T-helper 17 cell (primary cell): Measurements from ENCODE around the gene PKNOX2. TPM values are rescaled to one million over a fixed set of nuclear protein-coding genes. Genes with fewer than 3 reads are reported as not detected.

ENCODE experiments used
- ATAC-seq: fragments of 150-1000 bp; cut with Tn5 transposase; 2 replicates; pipeline ENCODE4 v1.10.0; 2021; ENCODE audit warnings: mild to moderate bottlenecking, moderate library complexity
- DNase-seq, 3 donors: peaks; one replicate each; pipeline versions ENCODE4 v3.0.0 to v3.0.0-alpha.2; 2020 to 2021
- H3K9me3 ChIP-seq: one replicate; pipeline ENCODE4 v1.7.0; 2013; ENCODE audit warnings: low read length, mild to moderate bottlenecking; ENCODE audit not compliant: control insufficient read depth, poor library complexity, severe bottlenecking
- H3K27ac Mint-ChIP-seq: one replicate; pipeline ENCODE4 v1.8.0; 2022; ENCODE audit warnings: mild to moderate bottlenecking, moderate library complexity, mixed read lengths
- H3K27me3 Mint-ChIP-seq: one replicate; pipeline ENCODE4 v1.8.0; 2022; ENCODE audit warnings: mixed read lengths
- H3K36me3 Mint-ChIP-seq: one replicate; pipeline ENCODE4 v1.8.0; 2022; ENCODE audit warnings: low read depth, mixed read lengths
- H3K4me1 Mint-ChIP-seq: one replicate; pipeline ENCODE4 v1.8.0; 2022; ENCODE audit warnings: mild to moderate bottlenecking, mixed read lengths
- H3K4me3 Mint-ChIP-seq: one replicate; pipeline ENCODE4 v1.8.0; 2022; ENCODE audit warnings: mild to moderate bottlenecking, moderate library complexity, mixed read lengths
- total RNA-seq, 4 donors: library from RNA in 2 of 4; stranded (reverse) in 2 of 4; gene quantifications; one replicate each; pipeline ENCODE4 v1.2.3 and lab custom pipeline; 2022 to 2026

Gene PKNOX2
- total RNA-seq, 2 donors from 2014 or later = not detected

GRCh38 chr11:125455851-125456250, 291.3 kb downstream of the PKNOX2 start:
- no peaks in the 10 kb centered on the region for H3K9me3 ChIP-seq
- H3K4me3 Mint-ChIP-seq = no peak overlapping the region
- peaks cover 8% of the 10 kb centered on the region for H3K27me3 Mint-ChIP-seq
- peaks cover 8% of the 10 kb centered on the region for H3K4me1 Mint-ChIP-seq
- no peak overlapping the region for H3K27ac Mint-ChIP-seq
- peaks cover 2% of the 10 kb centered on the region for H3K36me3 Mint-ChIP-seq
- ATAC-seq = no peak
- no peak for DNase-seq

GRCh38 chr11:125457814-125458343, 293.3 kb downstream of the PKNOX2 start:
- no peaks in the 10 kb centered on the region for H3K9me3 ChIP-seq
- H3K4me1 Mint-ChIP-seq = peaks cover 5% of the 10 kb centered on the region
- DNase-seq (no peak), ATAC-seq (no peak)
- H3K4me3 Mint-ChIP-seq = no peak overlapping the region
- peaks cover 16% of the 10 kb centered on the region for H3K27me3 Mint-ChIP-seq
- H3K27ac Mint-ChIP-seq = no peak overlapping the region
- H3K36me3 Mint-ChIP-seq = peaks cover 2% of the 10 kb centered on the region

GRCh38 chr11:125460275-125460674, 295.7 kb downstream of the PKNOX2 start:
- Mint-ChIP-seq H3K4me3 (no peak overlapping the region), H3K36me3 (peaks cover 2% of the 10 kb centered on the region), H3K4me1 (peaks cover 5% of the 10 kb centered on the region), H3K27ac (no peak overlapping the region), H3K27me3 (peaks cover 37% of the 10 kb centered on the region)
- DNase-seq = no peak
- no peak for ATAC-seq
- H3K9me3 ChIP-seq = no peaks in the 10 kb centered on the region

GRCh38 chr11:125463590-125464269, 299.2 kb downstream of the PKNOX2 start:
- H3K27me3 Mint-ChIP-seq = peaks cover 48% of the 10 kb centered on the region
- H3K4me3 Mint-ChIP-seq = no peak overlapping the region
- H3K27ac Mint-ChIP-seq = no peak overlapping the region
- ATAC-seq (no peak), DNase-seq (no peak)
- H3K4me1 Mint-ChIP-seq = peaks cover 3% of the 10 kb centered on the region
- H3K9me3 ChIP-seq = no peaks in the 10 kb centered on the region
- H3K36me3 Mint-ChIP-seq = peaks cover 4% of the 10 kb centered on the region

GRCh38 chr11:125464270-125464662, 299.7 kb downstream of the PKNOX2 start:
- no peak for ATAC-seq
- Mint-ChIP-seq H3K4me3 (no peak overlapping the region), H3K27me3 (peaks cover 48% of the 10 kb centered on the region), H3K36me3 (peaks cover 4% of the 10 kb centered on the region), H3K4me1 (peaks cover 3% of the 10 kb centered on the region), H3K27ac (no peak overlapping the region)
- no peaks in the 10 kb centered on the region for H3K9me3 ChIP-seq
- no peak for DNase-seq

- Mint-ChIP-seq H3K4me1 (peaks cover 3% of the 10 kb centered on the region), H3K27ac (no peak overlapping the region), H3K4me3 (no peak overlapping the region), H3K36me3 (peaks cover 4% of the 10 kb centered on the region), H3K27me3 (peaks cover 49% of the 10 kb centered on the region)
- H3K9me3 ChIP-seq = no peaks in the 10 kb centered on the region
- no peak for ATAC-seq
- DNase-seq = no peak
These were observed 300.1 kb downstream of the PKNOX2 start for GRCh38 chr11:125464666-125465065.

- DNase-seq = no peak
- no peak for ATAC-seq
- H3K27me3 Mint-ChIP-seq = peaks cover 55% of the 10 kb centered on the region
- H3K36me3 Mint-ChIP-seq = peaks cover 4% of the 10 kb centered on the region
- no peak overlapping the region for H3K4me3 Mint-ChIP-seq
- H3K4me1 Mint-ChIP-seq = peaks cover 2% of the 10 kb centered on the region
- no peak overlapping the region for H3K27ac Mint-ChIP-seq
- H3K9me3 ChIP-seq = no peaks in the 10 kb centered on the region
These were observed 300.7 kb downstream of the PKNOX2 start for GRCh38 chr11:125465255-125465654.

GRCh38 chr11:125465701-125466100, 301.1 kb downstream of the PKNOX2 start:
- Mint-ChIP-seq H3K36me3 (peaks cover 4% of the 10 kb centered on the region), H3K4me3 (no peak overlapping the region), H3K27ac (no peak overlapping the region), H3K4me1 (no peaks in the 10 kb centered on the region), H3K27me3 (peaks cover 55% of the 10 kb centered on the region)
- no peak for ATAC-seq
- no peak for DNase-seq
- H3K9me3 ChIP-seq = no peaks in the 10 kb centered on the region

- H3K36me3 Mint-ChIP-seq = peaks cover 7% of the 10 kb centered on the region
- DNase-seq = no peak
- no peaks in the 10 kb centered on the region for H3K4me1 Mint-ChIP-seq
- no peak for ATAC-seq
- H3K4me3 Mint-ChIP-seq = no peak overlapping the region
- H3K27ac Mint-ChIP-seq = no peak overlapping the region
- H3K27me3 Mint-ChIP-seq = peaks cover 51% of the 10 kb centered on the region
- H3K9me3 ChIP-seq = no peaks in the 10 kb centered on the region
These were observed 303.5 kb downstream of the PKNOX2 start for GRCh38 chr11:125468025-125468424.

- Mint-ChIP-seq H3K27ac (no peak overlapping the region), H3K4me1 (no peaks in the 10 kb centered on the region), H3K36me3 (peaks cover 7% of the 10 kb centered on the region), H3K4me3 (no peak overlapping the region), H3K27me3 (peaks cover 44% of the 10 kb centered on the region)
- ATAC-seq (no peak), DNase-seq (no peak)
- no peaks in the 10 kb centered on the region for H3K9me3 ChIP-seq
These were observed 304.3 kb downstream of the PKNOX2 start for GRCh38 chr11:125468852-125469251.

- Mint-ChIP-seq H3K36me3 (peaks cover 7% of the 10 kb centered on the region), H3K27ac (no peak overlapping the region)
- DNase-seq = no peak
These were observed 305.8 kb downstream of the PKNOX2 start for GRCh38 chr11:125470355-125470754.

GRCh38 chr11:125476721-125477120, 312.2 kb downstream of the PKNOX2 start:
- no peak for ATAC-seq
- H3K4me3 Mint-ChIP-seq = no peak overlapping the region
- no peak overlapping the region for H3K27ac Mint-ChIP-seq
- no peak for DNase-seq
- H3K4me1 Mint-ChIP-seq = no peaks in the 10 kb centered on the region
- H3K9me3 ChIP-seq = no peaks in the 10 kb centered on the region
- H3K27me3 Mint-ChIP-seq = peaks cover 24% of the 10 kb centered on the region
- no peaks in the 10 kb centered on the region for H3K36me3 Mint-ChIP-seq

More at GRCh38 chr11:125470355-125470754, 305.8 kb downstream of the PKNOX2 start:
- no peaks in the 10 kb centered on the region for H3K9me3 ChIP-seq
- no peaks in the 10 kb centered on the region for H3K4me1 Mint-ChIP-seq
- peaks cover 30% of the 10 kb centered on the region for H3K27me3 Mint-ChIP-seq
- ATAC-seq = no peak
- H3K4me3 Mint-ChIP-seq = no peak overlapping the region

GRCh38 chr11:125479137-125479536, 314.6 kb downstream of the PKNOX2 start:
- DNase-seq (no peak), ATAC-seq (no peak)
- H3K4me3 Mint-ChIP-seq = no peak overlapping the region
- H3K27ac Mint-ChIP-seq = no peak overlapping the region
- H3K9me3 ChIP-seq = no peaks in the 10 kb centered on the region
- peaks cover 3% of the 10 kb centered on the region for H3K4me1 Mint-ChIP-seq
- no peaks in the 10 kb centered on the region for H3K36me3 Mint-ChIP-seq
- peaks cover 33% of the 10 kb centered on the region for H3K27me3 Mint-ChIP-seq

- H3K9me3 ChIP-seq = no peaks in the 10 kb centered on the region
- Mint-ChIP-seq H3K27me3 (peaks cover 24% of the 10 kb centered on the region), H3K4me1 (peaks cover 3% of the 10 kb centered on the region), H3K36me3 (no peaks in the 10 kb centered on the region), H3K4me3 (no peak overlapping the region), H3K27ac (no peak overlapping the region)
- DNase-seq (no peak), ATAC-seq (no peak)
These were observed 317.0 kb downstream of the PKNOX2 start for GRCh38 chr11:125481531-125481930.
